ENCODE measurements around the gene TAF4B.

GRCh38 chr18:26342646-26343045, 116.4 kb downstream of the TAF4B start:
- TF ChIP-seq NR2C2 (CRISPR knock-in tag; IDR thresholded peaks at IDR 0.05) (no peak), CTCF (IDR thresholded peaks at IDR 0.05) (no peak), HMGXB4 (CRISPR knock-in tag; IDR thresholded peaks at IDR 0.05) (no peak), MYBL2 (CRISPR knock-in tag; IDR thresholded peaks at IDR 0.05) (no peak), MAX (CRISPR knock-in tag; IDR thresholded peaks at IDR 0.05) (no peak), ELF4 (CRISPR knock-in tag; IDR thresholded peaks at IDR 0.05; ENCODE audit: low read depth) (no peak), USF2 (CRISPR knock-in tag; IDR thresholded peaks at IDR 0.05) (no peak)

All from WTC11 (cell line).